Measurements from ENCODE around the gene PPP2CA. TPM values are rescaled to one million over a fixed set of nuclear protein-coding genes. Genes with fewer than 3 reads are reported as not detected.

The PPP2CA gene
- total and polyA plus RNA-seq, 2 of the 8 experiments (the other 6 are each of a cell fraction or from before 2014, with no cell fraction given) = 75.0 to 205 TPM

GRCh38 chr5:134224888-134225779, 739 bp downstream of the PPP2CA start (continued):
- TF ChIP-seq RNF2 (IDR thresholded peaks at IDR 0.05; ENCODE audit: borderline replicate concordance, low read depth, low read length, missing control alignments, poor library complexity, severe bottlenecking) (no peak), SIN3A (conservative IDR thresholded peaks at IDR 0.05 in 1 of 2, IDR thresholded peaks at IDR 0.05 in 1 of 2; ENCODE audit: low read depth in 1 of 2, low read length in 2 of 2) (peak in 1 of 2 experiments; percentile 60; a peak in 1 of 4 replicates), TBP (IDR thresholded peaks at IDR 0.05; ENCODE audit: low read depth, low read length) (peak; percentile 87), TEAD4 (IDR thresholded peaks at IDR 0.05; ENCODE audit: low read depth, low read length) (no peak), KDM4A (IDR thresholded peaks at IDR 0.05; ENCODE audit: low read depth, low read length, severe bottlenecking) (peak; percentile 59), RBBP5 (IDR thresholded peaks at IDR 0.05; ENCODE audit: borderline replicate concordance, low read depth, low read length) (no peak), TAF7 (optimal IDR thresholded peaks at IDR 0.05; ENCODE audit: borderline replicate concordance, low read depth, low read length) (peak; percentile 73), HDAC6 (IDR thresholded peaks at IDR 0.05; ENCODE audit: low read depth, low read length) (no peak), KDM1A (IDR thresholded peaks at IDR 0.05; ENCODE audit: borderline replicate concordance, low read length) (no peak), SP2 (IDR thresholded peaks at IDR 0.05; ENCODE audit: low read length) (no peak), JUN (IDR thresholded peaks at IDR 0.05; ENCODE audit: low read depth, low read length) (no peak), RAD21 (IDR thresholded peaks at IDR 0.05 in 1 of 2, conservative IDR thresholded peaks at IDR 0.05 in 1 of 2; ENCODE audit: low read depth in 2 of 2, low read length in 2 of 2) (peak in 1 of 2 experiments; percentile 15; a peak in 2 of 4 replicates), MAFK (IDR thresholded peaks at IDR 0.05; ENCODE audit: low read depth, low read length) (no peak), NANOG (IDR thresholded peaks at IDR 0.05; ENCODE audit: insufficient read depth, low read depth, low read length, poor library complexity, severe bottlenecking) (no peak), POLR2A (IDR thresholded peaks at IDR 0.05; ENCODE audit: control extremely low read depth in 1 of 2, low read depth in 2 of 2, low read length in 2 of 2) (peak in 1 of 2 experiments; percentile 63; a peak in 1 of 3 replicates), CTBP2 (IDR thresholded peaks at IDR 0.05; ENCODE audit: borderline replicate concordance, insufficient read depth, insufficient read length, low read length) (no peak), CEBPB (IDR thresholded peaks at IDR 0.05; ENCODE audit: low read depth, low read length) (no peak), ASH2L (IDR thresholded peaks at IDR 0.05; ENCODE audit: low read length) (peak; percentile 34), ZNF274 (IDR thresholded peaks at IDR 0.05; ENCODE audit: borderline replicate concordance, extremely low read depth, low read length) (no peak), POU5F1 (IDR thresholded peaks at IDR 0.05; ENCODE audit: low read depth, low read length) (no peak), YY1 (IDR thresholded peaks at IDR 0.05; ENCODE audit: low read depth, low read length) (peak; percentile 96)
- TF ChIP-seq, protein P1, sequence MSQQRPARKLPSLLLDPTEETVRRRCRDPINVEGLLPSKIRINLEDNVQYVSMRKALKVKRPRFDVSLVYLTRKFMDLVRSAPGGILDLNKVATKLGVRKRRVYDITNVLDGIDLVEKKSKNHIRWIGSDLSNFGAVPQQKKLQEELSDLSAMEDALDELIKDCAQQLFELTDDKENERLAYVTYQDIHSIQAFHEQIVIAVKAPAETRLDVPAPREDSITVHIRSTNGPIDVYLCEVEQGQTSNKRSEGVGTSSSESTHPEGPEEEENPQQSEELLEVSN (IDR thresholded peaks at IDR 0.05) = no peak
